Neural progenitor cell (in vitro differentiated cells): ENCODE data around the gene SLC2A14.
"Not testable (repeated sequence)": the region's sequence is repeated elsewhere in the genome, so short reads cannot be mapped to it uniquely, and the experiment has no call there.

Experiments used
- CTCF ChIP-seq: fragments of 200-600 bp; sonication (generic); IDR thresholded peaks from 2 replicates; pipeline ENCODE4 v1.5.1; 2017; ENCODE audit warnings: antibody characterized with exemption, mild to moderate bottlenecking
- EZH2 ChIP-seq: fragments of 200-600 bp; sonication (generic); IDR thresholded peaks from 2 replicates; pipeline ENCODE4 v1.6.1; 2017; ENCODE audit warnings: antibody characterized with exemption, mild to moderate bottlenecking, moderate library complexity
- EZH2phosphoT487 ChIP-seq: fragments of 200-600 bp; sonication (generic); IDR thresholded peaks from 2 replicates; pipeline ENCODE4 v1.6.1; 2017; ENCODE audit warnings: antibody characterized with exemption

- not testable (repeated sequence) for TF ChIP-seq CTCF, EZH2, EZH2phosphoT487
Measured at GRCh38 chr12:7825754-7826153, 47.0 kb downstream of the SLC2A14 start.
